ENCODE measurements around the gene KLF1.
"Not testable (repeated sequence)": the region's sequence is repeated elsewhere in the genome, so short reads cannot be mapped to it uniquely, and the experiment has no call there.

KLF1 gene

GRCh38 chr19:12890787-12891552 is 4.0 kb upstream of the KLF1 start, which contains the start of gene GCDH:
TSS of gene GCDH (plus strand) at chr19:12891160. CDS start at chr19:12891305, 145 bp downstream.
- DNase-seq = peak; percentile 95 to 96

DNA sequence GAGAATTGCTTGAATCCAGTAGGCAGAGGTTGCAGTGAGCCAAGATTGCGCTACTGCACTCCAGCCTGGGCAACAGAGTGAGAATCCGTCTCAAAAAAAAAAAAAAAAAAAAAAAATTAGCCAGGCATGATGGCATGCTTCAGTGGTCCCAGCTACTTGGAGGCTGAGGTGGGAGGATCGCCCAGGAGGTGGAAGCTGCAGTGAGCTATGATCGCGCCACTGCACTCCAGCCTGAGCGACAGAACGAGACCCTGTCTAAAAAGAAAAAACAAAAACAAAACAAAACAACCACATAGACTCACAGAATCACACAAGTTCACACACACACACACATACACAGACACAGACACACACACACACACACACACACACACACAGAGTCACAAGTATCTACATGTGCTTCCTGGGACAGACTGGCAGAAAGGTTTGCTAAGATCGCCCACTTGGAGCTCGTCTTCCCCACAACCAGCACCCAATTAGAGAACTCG is 3.3 kb upstream of the KLF1 start:
- not testable (repeated sequence) for DNase-seq

GRCh38 chr19:12888006-12888603 is 1.1 kb upstream of the KLF1 start:
- no peak for DNase-seq

- no peak for DNase-seq
Measured at GRCh38 chr19:12886651-12886968, 391 bp downstream of the KLF1 start.

DNA sequence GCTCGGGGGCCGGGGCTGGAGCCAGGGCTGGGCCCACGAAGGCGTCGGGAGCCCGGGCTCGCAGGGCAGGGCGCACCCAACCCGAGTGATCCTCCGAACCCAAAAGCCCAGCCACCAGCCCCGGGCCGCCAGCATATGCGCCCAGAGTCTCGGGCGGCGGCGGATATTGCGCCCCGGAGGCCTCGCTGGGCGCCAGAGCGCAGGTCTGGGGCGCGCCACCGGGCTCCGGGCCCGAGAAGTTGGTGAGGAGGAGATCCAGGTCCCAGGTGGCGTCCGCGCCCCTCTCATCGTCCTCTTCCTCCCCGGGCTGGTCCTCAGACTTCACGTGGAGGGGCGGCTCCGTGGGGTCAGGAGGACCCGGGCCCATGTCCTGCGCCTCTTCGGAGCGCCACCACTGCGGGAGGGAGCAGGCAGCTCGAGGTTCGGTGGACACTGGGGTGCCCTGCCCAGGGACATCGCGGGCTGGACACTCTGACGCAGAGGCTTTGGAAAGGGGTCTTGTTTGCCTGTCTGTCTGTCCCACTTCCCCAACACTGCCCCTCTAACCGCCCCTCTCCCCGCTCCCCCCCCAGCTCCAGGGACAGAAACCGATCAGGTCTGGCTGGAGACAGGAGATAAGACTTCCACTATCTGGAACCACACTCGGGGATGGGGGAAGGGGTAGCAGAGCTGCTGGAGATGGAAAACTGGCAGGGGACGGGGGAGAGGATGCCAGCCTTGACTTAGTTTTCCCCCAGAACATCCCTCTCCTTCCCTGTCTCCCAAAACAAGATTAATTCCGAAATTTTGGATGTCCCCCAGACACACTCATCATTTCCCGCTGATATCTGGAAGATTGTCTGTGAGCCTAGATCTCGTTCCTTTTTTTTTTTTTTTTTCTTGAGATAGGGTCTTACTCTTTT is 1.0 kb downstream of the KLF1 start:
- DNase-seq = no peak

- DNase-seq = peak; percentile 90 to 95
Measured at GRCh38 chr19:12884926-12885748, 1.9 kb downstream of the KLF1 start.

DNA sequence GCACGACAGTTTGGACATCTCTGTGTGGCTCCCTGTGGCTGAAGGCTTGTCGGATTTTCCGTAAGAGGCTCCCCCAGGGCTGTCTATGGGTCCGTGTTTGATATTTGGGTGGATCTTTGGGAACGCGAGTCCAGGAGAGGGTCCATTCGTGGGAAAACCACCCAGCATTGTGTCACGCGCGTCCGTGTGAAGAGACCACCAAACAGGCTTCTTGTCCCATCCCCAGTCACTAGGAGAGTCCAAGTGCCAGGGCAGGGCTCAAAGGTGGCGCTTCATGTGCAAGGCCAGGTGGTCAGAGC is 2.4 kb downstream of the KLF1 start:
- no peak for DNase-seq

DNA sequence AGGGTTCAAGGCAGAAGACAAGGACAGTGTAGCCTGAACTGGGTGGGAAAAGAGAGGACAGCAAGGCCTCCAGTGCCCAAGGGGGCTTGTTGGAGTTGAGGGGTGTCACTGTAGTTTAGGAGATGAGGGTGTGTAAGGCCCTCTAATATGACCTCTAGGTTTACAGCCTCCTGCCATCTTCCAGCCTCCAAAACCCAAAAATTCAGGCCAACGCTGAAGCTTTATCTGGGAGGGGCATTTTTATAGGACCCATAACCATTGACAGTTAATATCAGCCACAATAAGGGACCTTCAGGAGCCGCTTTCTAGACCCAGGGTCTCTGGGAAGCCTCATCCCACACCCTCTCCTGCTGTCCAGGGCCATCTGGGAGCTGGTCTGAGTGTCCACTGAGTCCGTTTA is 2.8 kb downstream of the KLF1 start:
- no peak for DNase-seq

GRCh38 chr19:12882589-12882988 is 4.4 kb downstream of the KLF1 start:
- DNase-seq = no peak

DNA sequence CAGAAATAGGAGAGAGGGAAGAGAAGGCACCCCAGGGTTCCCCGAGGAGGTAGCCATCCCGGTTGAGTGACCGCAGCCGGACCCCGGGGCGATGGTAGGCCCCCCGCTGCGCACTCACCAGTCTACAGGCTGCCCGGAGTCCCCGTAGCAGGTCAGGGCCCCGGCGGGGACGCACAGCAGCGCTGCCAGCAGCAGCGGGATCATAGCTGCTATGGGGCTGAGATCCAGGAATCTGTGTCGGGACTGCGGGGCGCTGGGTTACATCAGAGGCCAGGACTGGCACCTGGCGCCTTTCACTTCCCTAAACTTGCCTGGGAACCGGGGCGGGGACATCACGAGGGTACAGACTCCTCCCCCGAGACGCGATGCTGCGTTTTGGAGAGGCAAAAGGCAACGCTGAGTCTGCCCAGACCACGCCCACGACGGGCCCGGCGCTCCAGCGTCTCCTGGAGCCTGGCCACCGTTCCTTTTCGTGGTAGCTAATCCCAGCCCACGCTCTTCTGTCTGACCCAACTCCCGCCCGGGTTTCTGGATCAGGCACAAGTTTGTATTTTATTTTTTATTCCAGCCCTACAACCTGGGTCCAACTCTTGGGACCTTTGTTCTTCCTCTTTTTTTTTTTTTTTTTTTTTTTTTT is 5.7 kb downstream of the KLF1 start, which contains the start of gene DNASE2:
DNASE2 (minus strand) TSS at position 278 of the 637 bp plus-strand sequence; CDS start at position 204, 74 bp downstream.
- peak; percentile 92 to 97 for DNase-seq

DNA sequence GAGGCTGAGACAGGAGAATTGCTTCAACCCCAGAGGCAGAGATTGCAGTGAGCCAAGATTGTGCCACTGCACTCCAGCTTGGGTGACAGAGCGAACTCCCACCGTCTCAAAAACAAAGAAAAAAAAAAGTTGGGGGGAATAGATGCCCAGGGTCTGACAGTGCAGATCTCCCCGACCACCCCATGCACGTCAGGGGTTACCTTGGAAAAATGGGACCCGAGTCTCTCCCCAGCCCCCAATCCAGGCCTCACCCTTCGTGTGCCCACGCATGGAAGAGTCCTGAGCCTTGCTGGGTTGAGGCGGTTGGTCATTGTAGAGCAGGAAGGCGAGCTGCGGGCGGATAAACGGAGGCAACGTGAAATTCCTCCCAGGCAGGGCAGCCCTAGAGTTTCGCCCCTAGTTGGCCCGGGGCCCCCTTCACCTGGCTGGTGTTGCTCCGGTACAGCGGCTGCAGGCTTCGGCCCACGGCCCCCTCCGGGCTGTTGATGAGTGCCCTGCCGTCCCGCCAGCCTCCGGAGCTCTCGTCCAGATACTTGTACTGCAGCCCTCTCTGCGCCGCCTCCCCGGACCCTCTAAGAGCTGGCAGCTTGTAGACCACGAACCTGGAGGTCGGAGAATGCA is 6.3 kb downstream of the KLF1 start:
- peak in 1 of 2 donors; percentile 31 for DNase-seq

- no peak for DNase-seq
Measured at GRCh38 chr19:12875086-12875485, 11.9 kb downstream of the KLF1 start.

DNA sequence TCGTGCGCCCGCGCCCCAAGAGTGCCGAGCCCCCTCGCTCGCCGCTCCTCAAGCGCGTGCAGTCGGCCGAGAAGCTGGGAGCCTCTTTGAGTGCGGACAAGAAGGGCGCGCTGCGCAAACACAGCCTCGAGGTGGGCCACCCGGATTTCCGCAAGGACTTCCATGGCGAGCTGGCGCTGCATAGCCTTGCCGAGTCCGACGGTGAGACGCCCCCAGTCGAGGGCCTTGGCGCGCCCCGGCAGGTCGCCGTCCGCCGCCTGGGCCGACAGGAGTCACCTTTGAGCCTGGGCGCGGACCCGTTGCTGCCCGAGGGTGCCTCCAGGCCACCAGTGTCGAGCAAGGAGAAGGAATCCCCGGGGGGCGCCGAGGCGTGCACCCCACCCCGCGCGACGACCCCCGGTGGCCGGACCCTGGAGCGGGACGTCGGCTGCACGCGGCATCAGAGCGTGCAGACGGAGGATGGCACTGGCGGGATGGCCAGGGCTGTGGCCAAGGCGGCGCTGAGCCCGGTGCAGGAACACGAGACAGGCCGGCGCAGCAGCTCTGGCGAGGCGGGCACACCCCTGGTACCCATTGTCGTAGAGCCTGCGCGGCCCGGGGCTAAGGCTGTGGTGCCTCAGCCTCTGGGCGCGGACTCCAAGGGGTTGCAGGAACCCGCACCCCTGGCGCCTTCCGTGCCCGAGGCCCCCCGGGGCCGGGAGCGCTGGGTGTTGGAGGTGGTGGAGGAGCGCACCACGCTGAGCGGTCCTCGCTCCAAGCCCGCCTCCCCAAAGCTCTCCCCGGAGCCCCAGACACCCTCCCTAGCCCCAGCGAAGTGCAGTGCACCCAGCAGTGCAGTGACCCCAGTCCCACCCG is 12.9 kb downstream of the KLF1 start:
- no peak for DNase-seq

- peak; percentile 50 to 63 for DNase-seq
Measured at GRCh38 chr19:12872941-12873890, 13.8 kb downstream of the KLF1 start.

GRCh38 chr19:12872255-12872654 is 14.7 kb downstream of the KLF1 start:
- DNase-seq = no peak

DNA sequence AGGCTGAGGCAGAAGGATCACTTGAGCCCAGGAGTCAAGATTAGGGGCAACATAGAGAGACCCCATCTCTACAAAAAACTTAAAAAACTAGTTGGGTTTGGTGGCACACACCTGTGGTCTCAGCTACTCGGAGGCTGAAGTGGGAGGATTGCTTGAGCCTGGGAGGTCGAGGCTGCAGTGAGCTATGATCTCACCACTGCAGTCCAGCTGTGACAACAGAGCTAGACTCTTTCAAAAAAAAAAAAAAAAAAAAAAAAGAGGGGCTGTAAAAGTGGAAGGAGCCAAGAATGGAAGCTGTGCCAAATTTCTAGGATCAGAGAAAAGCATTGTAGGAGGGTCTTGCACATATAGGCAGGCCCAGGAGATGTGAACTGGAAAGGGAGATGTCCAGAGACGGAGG is 15.3 kb downstream of the KLF1 start:
- no peak for DNase-seq

GRCh38 chr19:12868540-12869112 is 18.4 kb downstream of the KLF1 start:
- DNase-seq = peak in 1 of 2 donors; percentile 31

DNA sequence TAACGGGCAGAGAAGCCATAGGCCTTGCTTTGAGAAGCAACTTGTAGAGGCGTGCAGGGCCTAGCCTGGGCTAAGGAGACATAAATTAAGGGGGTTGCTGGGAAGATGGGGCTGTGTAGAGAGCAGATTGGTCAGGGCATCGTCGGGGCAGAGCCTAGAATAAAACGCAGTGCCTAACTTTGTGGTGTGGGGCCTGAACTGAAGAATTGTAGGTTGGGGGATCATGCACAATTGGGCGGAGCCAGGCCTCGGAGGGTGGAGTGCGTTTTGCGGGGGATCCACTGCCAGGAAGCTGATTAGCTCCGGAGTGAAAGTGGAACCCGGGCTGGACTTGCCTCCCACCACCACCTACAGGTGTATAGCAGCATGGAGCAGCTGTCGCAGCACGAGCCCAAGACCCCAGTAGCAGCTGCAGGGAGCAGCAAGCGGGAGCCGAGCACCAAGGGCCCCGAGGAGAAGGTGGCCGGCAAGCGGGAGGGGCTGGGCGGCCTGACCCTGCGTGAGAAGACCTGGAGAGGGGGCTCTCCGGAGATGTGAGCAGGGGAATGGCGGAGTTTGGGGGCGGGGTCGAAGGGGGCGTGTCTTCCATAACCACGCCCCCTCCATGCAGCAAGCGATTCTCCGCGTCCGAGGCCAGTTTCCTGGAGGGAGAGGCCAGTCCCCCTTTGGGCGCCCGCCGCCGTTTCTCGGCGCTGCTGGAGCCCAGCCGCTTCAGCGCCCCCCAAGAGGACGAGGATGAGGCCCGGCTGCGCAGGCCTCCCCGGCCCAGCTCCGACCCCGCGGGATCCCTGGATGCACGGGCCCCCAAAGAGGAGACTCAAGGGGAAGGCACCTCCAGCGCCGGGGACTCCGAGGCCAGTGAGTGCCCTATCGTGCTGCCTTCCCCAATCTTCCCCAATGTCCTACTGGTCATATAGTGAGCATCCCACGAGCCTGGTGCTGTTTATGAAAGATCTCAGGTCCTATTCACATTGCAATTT is 19.6 kb downstream of the KLF1 start:
- DNase-seq = peak; percentile 71 to 79
